CD4-positive, alpha-beta T cell treated with Interleukin-2 at 100 ng/mL for 4 hours (primary cell): ENCODE results near the gene IPO9.
"Not testable (repeated sequence)": the region's sequence is repeated elsewhere in the genome, so short reads cannot be mapped to it uniquely, and the experiment has no call there.

ENCODE experiments used
- DNase-seq: peaks from one replicate; pipeline ENCODE4 v3.0.0-alpha.2; 2020; ENCODE audit warnings: low spot score

Gene IPO9

GRCh38 chr1:201889090-201889968, 60.4 kb downstream of the IPO9 start:
- DNase-seq, result no peak

- no peak for DNase-seq
Observed at GRCh38 chr1:201890223-201890622, 61.3 kb downstream of the IPO9 start.

GRCh38 chr1:201890806-201891450, 62.0 kb downstream of the IPO9 start:
- DNase-seq, result no peak

GRCh38 chr1:201891451-201892045, 62.6 kb downstream of the IPO9 start:
- no peak for DNase-seq

- no peak for DNase-seq
Observed at GRCh38 chr1:201892211-201892610, 63.3 kb downstream of the IPO9 start.

- no peak for DNase-seq
Observed at GRCh38 chr1:201893431-201893830, 64.5 kb downstream of the IPO9 start.

GRCh38 chr1:201894343-201895119, 65.6 kb downstream of the IPO9 start:
- no peak for DNase-seq

- no peak for DNase-seq
Observed at GRCh38 chr1:201895120-201895665, 66.2 kb downstream of the IPO9 start.

- DNase-seq, result peak; percentile 80
Observed at GRCh38 chr1:201895913-201896807, 67.2 kb downstream of the IPO9 start.

GRCh38 chr1:201896951-201897391, 68.0 kb downstream of the IPO9 start:
- no peak for DNase-seq

- DNase-seq, result no peak
Observed at GRCh38 chr1:201898240-201898894, 69.4 kb downstream of the IPO9 start.

- no peak for DNase-seq
Observed at GRCh38 chr1:201898992-201899391, 70.0 kb downstream of the IPO9 start.

- no peak for DNase-seq
Observed at GRCh38 chr1:201899683-201900429, 70.9 kb downstream of the IPO9 start.

- no peak for DNase-seq
Observed at GRCh38 chr1:201900476-201900875, 71.5 kb downstream of the IPO9 start.

- not testable (repeated sequence) for DNase-seq
Observed at GRCh38 chr1:201901036-201901435, 72.1 kb downstream of the IPO9 start.

GRCh38 chr1:201902198-201902597, 73.2 kb downstream of the IPO9 start:
- no peak for DNase-seq

- no peak for DNase-seq
Observed at GRCh38 chr1:201903135-201903534, 74.2 kb downstream of the IPO9 start.

GRCh38 chr1:201904579-201904978, 75.6 kb downstream of the IPO9 start:
- DNase-seq, result no peak

GRCh38 chr1:201905234-201905890, 76.4 kb downstream of the IPO9 start:
- no peak for DNase-seq
